Measurements from ENCODE around the gene PPM1H. TPM values are rescaled to one million over a fixed set of nuclear protein-coding genes. Genes with fewer than 3 reads are reported as not detected.

The PPM1H gene
- total RNA-seq, 3 donors from 2014 or later (not counting 1 experiment from before 2014, with no cell fraction given), result 0.18 to 2.1 (median 0.40) TPM

GRCh38 chr12:62802321-62802720 lies 132.6 kb downstream of the PPM1H start:
- H3K4me1 ChIP-seq (ENCODE audit: control insufficient read depth, insufficient read depth, low read length), result no peaks in the 10 kb centered on the region
- H3K36me3 ChIP-seq (ENCODE audit: control insufficient read depth, insufficient read depth, low read length), result no peaks in the 10 kb centered on the region
- H3K27me3 ChIP-seq (ENCODE audit: control insufficient read depth, insufficient read depth, low read length), result no peaks in the 10 kb centered on the region
- no peaks in the 10 kb centered on the region for H3K9me3 ChIP-seq (ENCODE audit: control insufficient read depth, insufficient read depth, low read length)
- H3K9me3 Mint-ChIP-seq, result no peaks in the 10 kb centered on the region
- no peak overlapping the region for H3K27ac Mint-ChIP-seq
- no peaks in the 10 kb centered on the region for H3K36me3 Mint-ChIP-seq
- ATAC-seq (no peak), DNase-seq (no peak)
- H3K4me3 Mint-ChIP-seq, result no peak overlapping the region
- H3K27ac ChIP-seq (ENCODE audit: low read length), result no peak overlapping the region
- no peaks in the 10 kb centered on the region for H3K4me1 Mint-ChIP-seq
- intact Hi-C loops (cut with micrococcal nuclease), result no loop called here
- 98% methylated on average over 6 of the region's 7 CpGs for WGBS (ENCODE audit: insufficient coverage)
- H3K4me3 ChIP-seq (ENCODE audit: low read length), result no peak overlapping the region
- peaks cover 0 to 3% of the 10 kb centered on the region in 2 donors for H3K27me3 Mint-ChIP-seq (ENCODE audit: low read depth in 2 of 2)
- TF ChIP-seq, protein P1, sequence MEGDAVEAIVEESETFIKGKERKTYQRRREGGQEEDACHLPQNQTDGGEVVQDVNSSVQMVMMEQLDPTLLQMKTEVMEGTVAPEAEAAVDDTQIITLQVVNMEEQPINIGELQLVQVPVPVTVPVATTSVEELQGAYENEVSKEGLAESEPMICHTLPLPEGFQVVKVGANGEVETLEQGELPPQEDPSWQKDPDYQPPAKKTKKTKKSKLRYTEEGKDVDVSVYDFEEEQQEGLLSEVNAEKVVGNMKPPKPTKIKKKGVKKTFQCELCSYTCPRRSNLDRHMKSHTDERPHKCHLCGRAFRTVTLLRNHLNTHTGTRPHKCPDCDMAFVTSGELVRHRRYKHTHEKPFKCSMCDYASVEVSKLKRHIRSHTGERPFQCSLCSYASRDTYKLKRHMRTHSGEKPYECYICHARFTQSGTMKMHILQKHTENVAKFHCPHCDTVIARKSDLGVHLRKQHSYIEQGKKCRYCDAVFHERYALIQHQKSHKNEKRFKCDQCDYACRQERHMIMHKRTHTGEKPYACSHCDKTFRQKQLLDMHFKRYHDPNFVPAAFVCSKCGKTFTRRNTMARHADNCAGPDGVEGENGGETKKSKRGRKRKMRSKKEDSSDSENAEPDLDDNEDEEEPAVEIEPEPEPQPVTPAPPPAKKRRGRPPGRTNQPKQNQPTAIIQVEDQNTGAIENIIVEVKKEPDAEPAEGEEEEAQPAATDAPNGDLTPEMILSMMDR (IDR thresholded peaks at IDR 0.05), result no peak

- peaks cover 0 to 2% of the 10 kb centered on the region in 2 donors for H3K27me3 Mint-ChIP-seq (ENCODE audit: low read depth in 2 of 2)
- no peak overlapping the region for H3K27ac ChIP-seq (ENCODE audit: low read length)
Observed at GRCh38 chr12:62801796-62802195, 133.2 kb downstream of the PPM1H start.

GRCh38 chr12:62800707-62801400 lies 134.1 kb downstream of the PPM1H start:
- Mint-ChIP-seq H3K36me3 (no peaks in the 10 kb centered on the region), H3K9me3 (no peaks in the 10 kb centered on the region), H3K4me1 (no peaks in the 10 kb centered on the region), H3K27me3 (ENCODE audit: low read depth in 2 of 2) (no peaks in the 10 kb centered on the region), H3K4me3 (no peak overlapping the region), H3K27ac (no peak overlapping the region)
- DNase-seq (no peak), ATAC-seq (no peak)
- 95% methylated on average over 12 of the region's 13 CpGs for WGBS (ENCODE audit: insufficient coverage)
- H3K4me3 ChIP-seq (ENCODE audit: low read length), result no peak overlapping the region
- no peak overlapping the region for H3K27ac ChIP-seq (ENCODE audit: low read length)
- H3K36me3 ChIP-seq (ENCODE audit: control insufficient read depth, insufficient read depth, low read length), result no peaks in the 10 kb centered on the region
- intact Hi-C loops (cut with micrococcal nuclease), result no loop called here
- no peaks in the 10 kb centered on the region for H3K4me1 ChIP-seq (ENCODE audit: control insufficient read depth, insufficient read depth, low read length)
- no peaks in the 10 kb centered on the region for H3K9me3 ChIP-seq (ENCODE audit: control insufficient read depth, insufficient read depth, low read length)
- no peaks in the 10 kb centered on the region for H3K27me3 ChIP-seq (ENCODE audit: control insufficient read depth, insufficient read depth, low read length)
- TF ChIP-seq, protein P1 (IDR thresholded peaks at IDR 0.05), result no peak

More at GRCh38 chr12:62801796-62802195, 133.2 kb downstream of the PPM1H start:
- Mint-ChIP-seq H3K9me3 (no peaks in the 10 kb centered on the region), H3K36me3 (no peaks in the 10 kb centered on the region), H3K4me3 (no peak overlapping the region), H3K27ac (no peak overlapping the region), H3K4me1 (no peaks in the 10 kb centered on the region)
- 95% methylated on average over 28 of the region's 28 CpGs for WGBS (ENCODE audit: insufficient coverage)
- intact Hi-C loops (cut with micrococcal nuclease), result no loop called here
- H3K4me3 ChIP-seq (ENCODE audit: low read length), result no peak overlapping the region
- ATAC-seq, result no peak
- TF ChIP-seq, protein P1 (IDR thresholded peaks at IDR 0.05), result no peak
- H3K27me3 ChIP-seq (ENCODE audit: control insufficient read depth, insufficient read depth, low read length), result no peaks in the 10 kb centered on the region
- H3K9me3 ChIP-seq (ENCODE audit: control insufficient read depth, insufficient read depth, low read length), result no peaks in the 10 kb centered on the region
- no peaks in the 10 kb centered on the region for H3K4me1 ChIP-seq (ENCODE audit: control insufficient read depth, insufficient read depth, low read length)
- DNase-seq, result no peak
- H3K36me3 ChIP-seq (ENCODE audit: control insufficient read depth, insufficient read depth, low read length), result no peaks in the 10 kb centered on the region
